Measurements from ENCODE around the gene AHNAK.

The AHNAK gene

DNA sequence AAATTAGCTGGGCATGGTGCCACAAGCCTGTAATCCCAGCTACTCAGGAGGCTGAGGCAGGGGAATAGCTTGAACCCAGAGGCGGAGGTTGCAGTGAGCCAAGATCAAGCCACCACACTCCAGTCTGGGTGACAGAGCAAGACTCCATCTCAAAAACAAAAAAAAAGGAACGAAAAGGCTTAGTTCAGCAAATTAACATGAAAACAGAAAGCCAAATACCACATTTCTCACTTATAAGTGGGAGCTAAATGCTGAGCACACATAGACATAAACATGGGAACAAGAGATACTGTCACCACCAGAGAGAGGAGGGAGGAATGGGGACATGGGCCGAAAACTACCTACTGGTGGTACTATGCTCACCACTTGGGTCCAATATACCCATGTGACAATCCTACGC is 89.1 kb downstream of the AHNAK start (continued):
- TF ChIP-seq ZNF311 (tag by site-specific recombination; IDR thresholded peaks at IDR 0.05; ENCODE audit: borderline replicate concordance) (no peak), ZNF354C (tag by site-specific recombination; IDR thresholded peaks at IDR 0.05; ENCODE audit: borderline replicate concordance, low read depth) (no peak), ZNF560 (tag by site-specific recombination; IDR thresholded peaks at IDR 0.05; ENCODE audit: borderline replicate concordance) (no peak), ZNF837 (tag by site-specific recombination; IDR thresholded peaks at IDR 0.05) (no peak), YY1 (tag by site-specific recombination; IDR thresholded peaks at IDR 0.05) (no peak), ZXDB (tag by site-specific recombination; IDR thresholded peaks at IDR 0.05) (no peak)
- TF ChIP-seq, protein P1, sequence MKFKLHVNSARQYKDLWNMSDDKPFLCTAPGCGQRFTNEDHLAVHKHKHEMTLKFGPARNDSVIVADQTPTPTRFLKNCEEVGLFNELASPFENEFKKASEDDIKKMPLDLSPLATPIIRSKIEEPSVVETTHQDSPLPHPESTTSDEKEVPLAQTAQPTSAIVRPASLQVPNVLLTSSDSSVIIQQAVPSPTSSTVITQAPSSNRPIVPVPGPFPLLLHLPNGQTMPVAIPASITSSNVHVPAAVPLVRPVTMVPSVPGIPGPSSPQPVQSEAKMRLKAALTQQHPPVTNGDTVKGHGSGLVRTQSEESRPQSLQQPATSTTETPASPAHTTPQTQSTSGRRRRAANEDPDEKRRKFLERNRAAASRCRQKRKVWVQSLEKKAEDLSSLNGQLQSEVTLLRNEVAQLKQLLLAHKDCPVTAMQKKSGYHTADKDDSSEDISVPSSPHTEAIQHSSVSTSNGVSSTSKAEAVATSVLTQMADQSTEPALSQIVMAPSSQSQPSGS (tag by site-specific recombination; IDR thresholded peaks at IDR 0.05; ENCODE audit: low read depth): no peak

DNA sequence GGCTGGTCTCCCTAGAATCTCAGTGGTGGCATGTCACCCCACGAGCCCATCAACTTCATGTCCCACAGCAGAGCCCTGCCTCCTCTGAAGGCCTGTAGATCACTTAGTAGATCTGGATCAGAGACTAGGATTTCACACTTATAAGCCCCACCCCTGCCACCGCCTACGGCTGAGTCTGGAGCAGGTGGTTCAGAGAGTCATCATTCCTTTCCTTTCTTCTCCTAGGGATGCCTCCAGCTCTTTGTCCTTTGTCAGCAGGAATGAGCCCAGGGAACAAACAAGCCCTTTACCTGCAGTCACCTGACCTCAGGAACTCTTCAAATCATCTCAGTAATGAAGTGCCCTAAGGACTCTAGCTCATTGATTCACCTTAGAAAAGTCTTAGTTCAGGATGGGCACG is 90.0 kb downstream of the AHNAK start:
- ChIA-PET POLR2A (no interaction called here), CTCF (interaction anchor here (0.6 to 1.0 kb wide), 2 partner anchors 10 to 34 kb away, joined by 3 read pairs; no protein-coding TSS in a partner anchor)
- H3K9me3 ChIP-seq (ENCODE audit: control insufficient read depth, insufficient read depth, low read depth, low read length): no peaks in the 10 kb centered on the region
- no peak overlapping the region for H3K4me3 ChIP-seq (ENCODE audit: low read depth, low read length)
- H3K4me1 ChIP-seq (ENCODE audit: control insufficient read depth, insufficient read depth, low read length): no peaks in the 10 kb centered on the region
- no peak overlapping the region for H3K27ac ChIP-seq (ENCODE audit: extremely low read depth, low read depth, low read length)
- TF ChIP-seq EGR2 (tag by site-specific recombination; IDR thresholded peaks at IDR 0.05; ENCODE audit: low read depth) (no peak), TCF7L2 (IDR thresholded peaks at IDR 0.05; ENCODE audit: borderline replicate concordance, low read depth, low read length) (no peak)
- TF ChIP-seq, protein P2, sequence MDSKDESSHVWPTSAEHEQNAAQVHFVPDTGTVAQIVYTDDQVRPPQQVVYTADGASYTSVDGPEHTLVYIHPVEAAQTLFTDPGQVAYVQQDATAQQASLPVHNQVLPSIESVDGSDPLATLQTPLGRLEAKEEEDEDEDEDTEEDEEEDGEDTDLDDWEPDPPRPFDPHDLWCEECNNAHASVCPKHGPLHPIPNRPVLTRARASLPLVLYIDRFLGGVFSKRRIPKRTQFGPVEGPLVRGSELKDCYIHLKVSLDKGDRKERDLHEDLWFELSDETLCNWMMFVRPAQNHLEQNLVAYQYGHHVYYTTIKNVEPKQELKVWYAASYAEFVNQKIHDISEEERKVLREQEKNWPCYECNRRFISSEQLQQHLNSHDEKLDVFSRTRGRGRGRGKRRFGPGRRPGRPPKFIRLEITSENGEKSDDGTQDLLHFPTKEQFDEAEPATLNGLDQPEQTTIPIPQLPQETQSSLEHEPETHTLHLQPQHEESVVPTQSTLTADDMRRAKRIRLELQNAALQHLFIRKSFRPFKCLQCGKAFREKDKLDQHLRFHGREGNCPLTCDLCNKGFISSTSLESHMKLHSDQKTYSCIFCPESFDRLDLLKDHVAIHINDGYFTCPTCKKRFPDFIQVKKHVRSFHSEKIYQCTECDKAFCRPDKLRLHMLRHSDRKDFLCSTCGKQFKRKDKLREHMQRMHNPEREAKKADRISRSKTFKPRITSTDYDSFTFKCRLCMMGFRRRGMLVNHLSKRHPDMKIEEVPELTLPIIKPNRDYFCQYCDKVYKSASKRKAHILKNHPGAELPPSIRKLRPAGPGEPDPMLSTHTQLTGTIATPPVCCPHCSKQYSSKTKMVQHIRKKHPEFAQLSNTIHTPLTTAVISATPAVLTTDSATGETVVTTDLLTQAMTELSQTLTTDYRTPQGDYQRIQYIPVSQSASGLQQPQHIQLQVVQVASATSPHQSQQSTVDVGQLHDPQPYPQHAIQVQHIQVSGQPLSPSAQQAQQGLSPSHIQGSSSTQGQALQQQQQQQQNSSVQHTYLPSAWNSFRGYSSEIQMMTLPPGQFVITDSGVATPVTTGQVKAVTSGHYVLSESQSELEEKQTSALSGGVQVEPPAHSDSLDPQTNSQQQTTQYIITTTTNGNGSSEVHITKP (tag by site-specific recombination; IDR thresholded peaks at IDR 0.05): no peak
- TF ChIP-seq, protein P3, sequence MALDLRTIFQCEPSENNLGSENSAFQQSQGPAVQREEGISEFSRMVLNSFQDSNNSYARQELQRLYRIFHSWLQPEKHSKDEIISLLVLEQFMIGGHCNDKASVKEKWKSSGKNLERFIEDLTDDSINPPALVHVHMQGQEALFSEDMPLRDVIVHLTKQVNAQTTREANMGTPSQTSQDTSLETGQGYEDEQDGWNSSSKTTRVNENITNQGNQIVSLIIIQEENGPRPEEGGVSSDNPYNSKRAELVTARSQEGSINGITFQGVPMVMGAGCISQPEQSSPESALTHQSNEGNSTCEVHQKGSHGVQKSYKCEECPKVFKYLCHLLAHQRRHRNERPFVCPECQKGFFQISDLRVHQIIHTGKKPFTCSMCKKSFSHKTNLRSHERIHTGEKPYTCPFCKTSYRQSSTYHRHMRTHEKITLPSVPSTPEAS (tag by site-specific recombination; IDR thresholded peaks at IDR 0.05): no peak
- no peaks in the 10 kb centered on the region for H3K36me3 ChIP-seq (ENCODE audit: control insufficient read depth in 2 of 2, insufficient read depth in 1 of 2, low read length in 2 of 2)

DNA sequence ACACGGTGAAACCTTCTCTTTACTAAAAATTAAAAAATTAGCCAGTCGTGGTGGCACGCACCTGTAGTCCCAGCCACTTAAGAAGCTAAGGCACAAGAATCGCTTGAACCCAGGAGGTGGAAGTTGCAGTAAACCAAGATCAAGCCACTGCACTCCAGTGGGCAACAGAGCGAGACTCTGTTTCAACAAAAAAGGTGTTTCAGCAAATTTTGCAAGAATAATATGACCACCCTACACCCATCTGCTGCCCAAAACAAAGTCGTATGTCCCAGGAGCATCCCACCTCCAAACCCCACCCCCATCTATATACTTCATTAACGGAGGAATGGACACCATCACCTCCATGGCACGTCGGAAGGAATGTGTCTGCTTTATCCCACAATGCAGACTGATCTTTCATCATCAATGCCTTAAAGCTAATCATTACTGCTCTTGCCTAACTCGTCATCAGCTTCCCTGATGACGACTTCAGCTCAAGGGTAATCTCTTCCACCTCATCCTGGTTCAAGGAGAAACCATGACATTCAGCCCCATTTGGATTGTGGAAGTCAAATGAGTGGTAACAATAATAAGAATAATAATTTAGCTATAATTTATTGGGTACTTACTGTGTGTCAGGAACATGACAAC is 93.7 kb downstream of the AHNAK start:
- no peaks in the 10 kb centered on the region for H3K9me3 ChIP-seq (ENCODE audit: control insufficient read depth, insufficient read depth, low read depth, low read length)
- no peaks in the 10 kb centered on the region for H3K4me1 ChIP-seq (ENCODE audit: control insufficient read depth, insufficient read depth, low read length)
- H3K27ac ChIP-seq (ENCODE audit: extremely low read depth, low read depth, low read length): no peak overlapping the region
- TF ChIP-seq ZNF664 (tag by site-specific recombination; IDR thresholded peaks at IDR 0.05) (no peak), PRDM1 (tag by site-specific recombination; IDR thresholded peaks at IDR 0.05) (no peak), ZNF76 (tag by site-specific recombination; IDR thresholded peaks at IDR 0.05; ENCODE audit: borderline replicate concordance, low read depth) (no peak)
- TF ChIP-seq, protein P4, sequence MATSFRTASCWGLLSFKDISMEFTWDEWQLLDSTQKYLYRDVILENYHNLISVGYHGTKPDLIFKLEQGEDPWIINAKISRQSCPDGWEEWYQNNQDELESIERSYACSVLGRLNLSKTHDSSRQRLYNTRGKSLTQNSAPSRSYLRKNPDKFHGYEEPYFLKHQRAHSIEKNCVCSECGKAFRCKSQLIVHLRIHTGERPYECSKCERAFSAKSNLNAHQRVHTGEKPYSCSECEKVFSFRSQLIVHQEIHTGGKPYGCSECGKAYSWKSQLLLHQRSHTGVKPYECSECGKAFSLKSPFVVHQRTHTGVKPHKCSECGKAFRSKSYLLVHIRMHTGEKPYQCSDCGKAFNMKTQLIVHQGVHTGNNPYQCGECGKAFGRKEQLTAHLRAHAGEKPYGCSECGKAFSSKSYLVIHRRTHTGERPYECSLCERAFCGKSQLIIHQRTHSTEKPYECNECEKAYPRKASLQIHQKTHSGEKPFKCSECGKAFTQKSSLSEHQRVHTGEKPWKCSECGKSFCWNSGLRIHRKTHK (tag by site-specific recombination; IDR thresholded peaks at IDR 0.05): no peak
- CTCF ChIA-PET: interaction anchor here (1.6 kb wide), 1 partner anchor 28 kb away, joined by 9 read pairs; no protein-coding TSS in a partner anchor
- H3K36me3 ChIP-seq (ENCODE audit: control insufficient read depth in 2 of 2, insufficient read depth in 1 of 2, low read length in 2 of 2): no peaks in the 10 kb centered on the region
- POLR2A ChIA-PET: no interaction called here
- no peak overlapping the region for H3K4me3 ChIP-seq (ENCODE audit: low read depth, low read length)

Data from HEK293 (cell line).